Lower leg skin (tissue), 4 donors: ENCODE measurements around the gene ACAN. TPM values are rescaled to one million over a fixed set of nuclear protein-coding genes. Genes with fewer than 3 reads are reported as not detected.

Experiments used
- DNase-seq, 2 donors: peaks; one replicate each; pipeline ENCODE4 v3.0.0-alpha.2; 2019; ENCODE audit warnings: low spot score in 2 of 2
- H3K4me3 ChIP-seq: fragments of 200-600 bp; sonication (generic); 2 replicates; pipeline ENCODE4 v1.5.1; 2017; ENCODE audit warnings: mild to moderate bottlenecking, low read depth; ENCODE audit not compliant: poor library complexity, severe bottlenecking
- CTCF ChIP-seq, 3 donors: fragments of 450-650 bp; IDR thresholded peaks; one replicate each; pipeline ENCODE4 v1.5.1; 2016; ENCODE audit warnings: antibody characterized with exemption in 3 of 3, mild to moderate bottlenecking in 3 of 3, moderate library complexity in 2 of 3
- POLR2A ChIP-seq, 2 donors: fragments of 450-650 bp; IDR thresholded peaks; one replicate each; pipeline ENCODE4 v1.6.1; 2016 to 2017; ENCODE audit warnings: antibody characterized with exemption in 2 of 2, mild to moderate bottlenecking in 1 of 2, moderate library complexity in 1 of 2
- WGBS, 2 donors: methylation state at CpG; one replicate each; pipeline ENCODE4 v1.1.5; 2018; 5-methylcytosine and 5-hydroxymethylcytosine counted together
- intact Hi-C: fragments of 100-400 bp; cut with DNase I; formaldehyde crosslinking; loops from one replicate; pipeline ENCODE4 v1.15.0; 2023; ENCODE audit warnings: low total_unique reads
- total RNA-seq, 4 donors: library from RNA; depleted of rRNA; stranded (reverse); fragments of >200 nt; gene quantifications; one replicate each; pipeline ENCODE4 v1.1.0, GENCODE V29; 2016

Gene ACAN
- total RNA-seq, 4 donors from 2014 or later: 0.17 to 0.61 (median 0.58) TPM; not detected in 1

- no peak overlapping the region for H3K4me3 ChIP-seq
- 82 to 86% methylated on average over 4 of the region's 4 CpGs for WGBS, 2 donors
- DNase-seq: no peak
- intact Hi-C loops: no loop called here
- TF ChIP-seq POLR2A (IDR thresholded peaks at IDR 0.05) (no peak), CTCF (IDR thresholded peaks at IDR 0.05) (no peak)
Measured at GRCh38 chr15:88835119-88835518, 31.9 kb downstream of the ACAN start.

- intact Hi-C loops: no loop called here
- no peak for DNase-seq
- H3K4me3 ChIP-seq: no peak overlapping the region
- 39% methylated on average over 2 of the region's 2 CpGs for WGBS, 2 donors
- no peak for TF ChIP-seq CTCF (IDR thresholded peaks at IDR 0.05)
- TF ChIP-seq POLR2A (IDR thresholded peaks at IDR 0.05): no peak
Measured at GRCh38 chr15:88835646-88836045, 32.4 kb downstream of the ACAN start.

- intact Hi-C loops: no loop called here
Measured at GRCh38 chr15:88838667-88839066, 35.4 kb downstream of the ACAN start.

GRCh38 chr15:88839146-88839545 lies 35.9 kb downstream of the ACAN start:
- 65 to 81% methylated on average over 3 of the region's 3 CpGs for WGBS, 2 donors
- DNase-seq: no peak
- intact Hi-C loops: no loop called here
- no peak for TF ChIP-seq CTCF (IDR thresholded peaks at IDR 0.05)
- TF ChIP-seq POLR2A (IDR thresholded peaks at IDR 0.05): no peak
- H3K4me3 ChIP-seq: no peak overlapping the region

More at GRCh38 chr15:88838667-88839066, 35.4 kb downstream of the ACAN start:
- H3K4me3 ChIP-seq: no peak overlapping the region
- no peak for DNase-seq
- no peak for TF ChIP-seq POLR2A (IDR thresholded peaks at IDR 0.05)
- no peak for TF ChIP-seq CTCF (IDR thresholded peaks at IDR 0.05)
- WGBS, 2 donors: 88 to 89% methylated on average over 12 to 18 of the region's 18 CpGs

- DNase-seq: no peak
- no peak overlapping the region for H3K4me3 ChIP-seq
- intact Hi-C loops: no loop called here
- WGBS, 2 donors: 85 to 87% methylated on average over 15 of the region's 16 CpGs
- TF ChIP-seq CTCF (IDR thresholded peaks at IDR 0.05): no peak
- TF ChIP-seq POLR2A (IDR thresholded peaks at IDR 0.05): no peak
Measured at GRCh38 chr15:88839961-88840360, 36.7 kb downstream of the ACAN start.

- intact Hi-C loops: no loop called here
- TF ChIP-seq POLR2A (IDR thresholded peaks at IDR 0.05) (no peak), CTCF (IDR thresholded peaks at IDR 0.05) (no peak)
- DNase-seq: no peak
- no peak overlapping the region for H3K4me3 ChIP-seq
- 91 to 95% methylated on average over 1 of the region's 1 CpG for WGBS, 2 donors
Measured at GRCh38 chr15:88841236-88841635, 38.0 kb downstream of the ACAN start.
